ENCODE results near the gene PCDH9.

- TF ChIP-seq CTCF (IDR thresholded peaks at IDR 0.05; ENCODE audit: low read depth, low read length) = no peak
- TF ChIP-seq EZH2phosphoT487 (IDR thresholded peaks at IDR 0.05; ENCODE audit: low read depth) = no peak
These were observed 316.0 kb downstream of the PCDH9 start for GRCh38 chr13:66914155-66914554.

Data from OCI-LY3 (cell line).